T-helper 1 cell treated with Interleukin-12 subunit alpha and Interleukin-12 subunit beta and Interleukin-4 antibody, amounts not matched to agents 30 ng/mL and 1 ng/mL, for 36 hours (primary cell): Measurements from ENCODE around the gene RPA3. TPM values are rescaled to one million over a fixed set of nuclear protein-coding genes. Genes with fewer than 3 reads are reported as not detected.

Experiments used
- intact Hi-C: fragments of 100-400 bp; cut with micrococcal nuclease; formaldehyde crosslinking; loops from one replicate; pipeline ENCODE4 v1.15.1; 2024
- total RNA-seq: library from RNA; stranded (reverse); gene quantifications from 2 replicates; pipeline ENCODE4 v1.2.3, GENCODE V29; 2022

RPA3 gene
- total RNA-seq: 69.7 and 74.9 TPM in 2 replicates

DNA sequence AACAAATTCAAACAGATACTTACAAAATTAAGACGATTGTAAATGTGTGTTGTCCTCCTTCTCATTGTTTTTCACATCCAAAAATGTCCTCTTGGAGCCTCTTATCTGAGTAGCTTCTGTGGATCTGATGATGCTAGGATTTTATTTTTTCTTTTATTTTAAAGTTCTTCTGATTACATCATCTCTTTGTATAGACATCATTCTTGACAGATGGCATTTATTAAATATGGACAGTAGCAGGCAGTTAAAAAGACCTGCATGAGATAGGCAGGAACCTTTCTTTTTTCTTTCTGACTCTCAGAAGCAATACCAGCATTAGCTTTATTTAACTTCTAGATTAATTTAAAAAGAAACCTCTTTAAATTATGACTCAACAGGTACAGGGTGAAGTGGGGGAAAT, at the start of gene RPA3:
TSS of gene RPA3 (minus strand) at position 116 of the 400 bp plus-strand sequence. CDS start 78,189 bp downstream, outside the sequence.
- intact Hi-C loops: loop anchor here (2.0 kb wide), 2 partner anchors 150 to 408 kb away; no protein-coding TSS in a partner anchor

DNA sequence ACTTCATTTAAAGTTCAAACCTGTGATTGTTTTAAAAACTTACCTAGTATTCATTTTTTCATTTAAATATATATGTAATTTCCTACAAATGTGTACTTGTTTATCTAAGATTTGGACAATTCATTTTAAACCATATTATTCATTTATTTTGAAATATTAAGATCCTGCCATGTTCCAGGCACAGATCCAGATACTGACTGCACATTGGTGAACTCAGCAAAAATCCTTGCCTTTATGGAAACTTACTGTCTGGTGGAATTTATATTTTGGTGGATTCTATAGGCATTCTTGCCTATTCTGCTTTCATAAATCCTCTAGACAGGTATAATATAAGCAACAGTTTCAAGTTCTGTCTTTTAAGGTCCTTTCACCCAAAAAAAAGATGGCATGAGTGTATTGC, 48.3 kb upstream of the RPA3 start:
- intact Hi-C loops: no loop called here

DNA sequence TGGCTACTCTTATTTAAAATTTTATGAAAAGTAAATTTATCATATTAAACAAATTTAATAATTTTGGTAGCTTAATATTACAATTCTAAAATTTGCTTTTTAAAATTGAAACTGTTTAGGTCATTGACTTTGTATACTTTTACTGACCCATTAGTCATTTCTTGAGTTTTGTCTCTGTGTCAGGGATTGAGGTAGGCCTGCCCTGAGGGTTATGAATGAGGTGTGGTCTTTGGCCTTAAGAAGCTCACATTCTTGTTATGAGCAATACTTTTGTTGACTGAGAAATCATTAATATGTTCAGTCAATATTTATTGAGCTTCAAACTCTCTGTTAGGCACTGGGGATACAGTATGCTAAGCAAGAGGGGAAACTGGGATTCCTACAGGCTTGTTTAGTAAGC, 47.0 kb upstream of the RPA3 start:
- intact Hi-C loops: no loop called here

DNA sequence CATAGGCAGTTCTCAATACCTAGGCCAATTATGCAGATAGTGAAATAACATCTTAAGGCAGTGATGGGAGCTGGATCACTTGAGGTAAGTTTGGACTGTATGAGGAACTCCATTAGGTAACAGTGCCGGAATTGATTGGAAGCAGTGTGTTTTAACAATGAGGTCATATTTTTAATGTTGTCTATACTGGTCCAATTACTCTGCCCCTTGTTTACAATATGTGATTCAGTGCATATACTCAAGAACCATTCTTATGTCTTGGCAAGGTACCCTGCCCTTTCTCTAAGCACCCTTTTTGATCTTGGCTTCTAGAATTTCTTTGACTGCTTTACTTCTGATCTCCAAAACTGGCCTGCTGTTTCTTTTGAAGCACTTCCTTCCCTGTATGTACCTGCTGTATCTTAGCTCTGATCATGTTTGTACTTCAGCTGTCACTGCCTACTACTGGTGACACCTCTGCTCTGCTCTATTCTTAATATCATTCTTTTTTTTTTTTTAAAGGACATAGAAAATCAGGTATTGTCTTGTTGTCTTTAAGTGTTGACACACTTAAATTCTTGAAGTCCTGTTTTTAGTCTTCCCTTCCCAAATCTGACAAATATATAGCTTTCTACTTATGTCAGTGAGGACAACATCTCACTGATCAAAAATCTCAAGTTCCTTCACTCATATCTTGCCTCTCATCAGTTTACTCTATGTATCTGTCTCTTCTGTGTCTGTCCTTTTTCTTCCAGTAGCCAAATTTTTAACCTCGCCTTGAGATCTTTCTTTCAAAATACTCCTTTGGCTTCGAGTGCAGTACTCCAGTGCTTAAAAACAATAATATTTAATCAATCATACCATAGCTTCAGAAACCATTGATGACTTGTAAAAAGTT, 46.4 kb upstream of the RPA3 start:
- intact Hi-C loops: loop anchor here (5.0 kb wide), 1 partner anchor 158 kb away; no protein-coding TSS in a partner anchor

DNA sequence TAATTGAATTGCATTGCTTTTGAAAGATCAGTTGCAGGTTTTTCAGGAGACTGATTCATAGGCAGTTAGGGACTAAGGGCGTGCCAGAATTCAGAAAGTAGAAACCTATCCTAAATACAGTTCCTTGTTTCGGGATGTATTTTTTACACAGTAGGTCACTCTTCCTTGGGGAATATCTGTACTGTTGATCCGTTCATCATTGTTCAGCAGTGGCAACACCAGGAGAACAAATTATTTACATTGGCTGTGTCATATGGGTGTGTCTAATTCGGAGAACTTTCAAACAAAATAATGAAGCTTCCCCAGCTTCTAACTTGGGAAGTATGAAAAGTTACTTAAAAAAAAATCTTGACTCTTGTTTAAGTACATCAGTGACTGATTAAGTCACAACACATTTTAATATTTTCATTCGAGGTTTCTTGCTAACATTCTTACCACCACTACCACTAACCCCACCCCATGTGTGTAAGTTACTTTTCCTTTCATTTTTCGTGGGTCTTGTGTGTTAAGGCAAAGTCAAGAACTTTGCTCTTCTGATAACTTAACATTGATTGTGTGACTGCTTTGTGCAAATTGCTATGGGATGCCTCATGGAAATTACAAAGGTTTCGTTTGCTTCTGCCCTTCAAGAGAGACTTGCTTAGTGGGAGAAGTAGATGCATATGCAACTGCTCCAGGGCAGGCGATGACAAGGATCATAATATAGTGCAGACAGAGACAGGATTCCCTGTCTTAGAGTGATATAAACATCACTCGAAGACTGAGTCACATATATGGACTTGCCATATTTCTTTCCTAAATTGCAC, 43.8 kb upstream of the RPA3 start:
- intact Hi-C loops: loop anchor here (1.0 to 5.0 kb wide), 16 partner anchors 43 to 659 kb away; partner anchors contain the start of genes C1GALT1, GLCCI1, MIOS and UMAD1

DNA sequence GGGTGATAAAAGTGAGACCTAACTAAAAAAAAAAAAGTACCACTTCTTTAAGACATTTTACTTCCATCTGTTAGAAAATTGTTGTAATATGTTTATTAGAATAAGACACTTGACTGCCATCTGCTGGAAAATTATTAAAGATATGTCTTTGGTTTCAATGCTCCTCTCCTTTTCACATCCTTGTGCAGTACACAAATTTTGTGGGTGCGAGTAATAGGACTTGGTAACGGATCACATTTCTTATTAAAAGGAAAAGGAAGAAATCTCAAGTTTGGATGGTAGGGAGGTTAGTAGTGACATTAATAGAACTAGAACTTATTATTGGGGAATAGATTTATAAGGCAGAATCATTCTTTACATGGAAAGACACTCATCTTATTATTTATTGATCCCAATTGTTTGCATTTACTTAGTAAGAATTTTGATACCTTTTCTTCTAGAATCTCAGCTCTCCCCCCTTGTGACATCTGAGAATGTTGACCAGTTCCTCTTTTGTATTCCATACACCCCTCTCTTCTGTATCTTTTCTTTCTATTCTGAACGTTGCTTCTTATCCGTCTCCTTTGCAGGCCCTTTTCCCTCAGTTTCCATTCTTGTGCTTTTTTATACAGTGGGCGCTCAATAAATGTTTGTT, 43.0 kb upstream of the RPA3 start:
- intact Hi-C loops: loop anchor here (1.0 to 5.0 kb wide), 4 partner anchors 161 to 658 kb away; no protein-coding TSS in a partner anchor

DNA sequence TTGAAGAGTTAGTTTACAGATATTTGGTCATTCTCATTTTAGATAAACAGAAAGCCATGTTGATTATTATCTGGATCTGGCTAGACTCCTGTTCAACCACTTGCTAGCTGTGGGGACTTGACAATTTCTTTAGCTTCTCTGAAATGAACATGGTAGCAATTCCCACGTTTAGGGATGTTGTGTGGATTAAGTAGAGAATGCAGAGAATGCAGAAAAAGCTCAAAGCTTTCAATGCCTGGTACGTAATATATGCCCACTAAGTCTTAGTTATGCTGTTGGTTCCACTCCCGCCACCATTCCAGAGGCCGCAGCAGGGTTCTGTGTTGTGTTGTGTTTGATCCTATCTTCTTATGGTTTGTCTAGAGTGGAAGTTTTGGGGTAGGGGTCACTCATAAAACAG, 39.2 kb upstream of the RPA3 start:
- intact Hi-C loops: no loop called here

DNA sequence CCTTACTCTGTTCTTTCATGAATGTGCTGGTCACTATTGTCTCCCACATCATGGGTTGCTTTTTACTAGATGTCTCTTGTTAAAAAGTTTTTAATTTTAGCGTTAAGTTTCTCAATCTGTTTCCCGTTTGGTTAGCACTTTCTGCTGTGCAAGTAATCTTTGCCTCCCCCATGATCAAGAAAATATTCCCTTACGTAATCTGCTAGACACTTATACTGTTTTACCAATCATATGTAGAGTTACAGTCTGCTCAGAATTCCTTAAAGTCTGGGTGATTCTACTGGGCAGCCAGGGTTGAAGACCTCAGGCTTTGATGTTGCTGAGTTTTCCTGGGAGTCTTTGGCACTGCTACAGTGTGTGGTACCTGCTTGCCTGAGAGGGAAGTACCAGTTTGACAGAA, 38.2 kb upstream of the RPA3 start:
- intact Hi-C loops: no loop called here

DNA sequence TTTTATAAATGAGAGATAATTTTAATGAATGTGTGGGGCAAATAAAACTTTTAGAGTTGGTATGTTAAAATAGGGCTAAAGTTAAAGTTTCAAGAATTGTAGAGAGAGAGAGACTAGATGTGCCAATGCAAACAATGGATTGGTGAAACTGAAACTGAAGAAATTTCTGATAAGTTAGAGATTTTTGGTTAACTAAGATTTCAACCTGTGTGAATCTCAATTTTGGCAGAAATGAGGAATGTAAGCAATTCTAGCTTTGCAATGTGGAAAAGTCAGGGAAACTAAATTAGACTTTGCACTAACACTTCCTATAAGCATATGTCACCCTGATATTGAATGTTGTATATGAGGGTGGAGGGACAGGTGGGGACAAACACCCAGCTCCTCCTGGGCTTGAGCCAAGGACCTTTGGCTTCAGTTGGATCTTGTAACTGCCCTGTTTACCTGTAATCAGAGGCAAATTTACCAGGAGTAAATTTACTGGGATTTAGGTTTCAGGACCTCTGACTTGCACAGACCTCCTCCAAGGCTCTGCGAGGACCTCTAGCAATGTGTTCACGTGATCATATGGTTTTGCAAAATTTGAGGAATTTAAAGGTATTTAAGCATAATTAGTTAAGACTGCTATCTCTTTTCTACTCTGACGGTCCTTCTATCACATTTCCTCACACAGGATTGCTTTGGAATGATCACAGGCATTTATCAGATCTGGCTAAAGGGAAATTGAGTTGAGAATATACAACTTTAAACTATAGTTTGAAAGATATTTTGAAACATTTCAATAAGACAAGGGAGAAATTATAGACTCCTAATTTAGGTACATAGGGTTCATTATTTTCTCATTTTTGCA, 33.1 kb upstream of the RPA3 start:
- intact Hi-C loops: no loop called here

DNA sequence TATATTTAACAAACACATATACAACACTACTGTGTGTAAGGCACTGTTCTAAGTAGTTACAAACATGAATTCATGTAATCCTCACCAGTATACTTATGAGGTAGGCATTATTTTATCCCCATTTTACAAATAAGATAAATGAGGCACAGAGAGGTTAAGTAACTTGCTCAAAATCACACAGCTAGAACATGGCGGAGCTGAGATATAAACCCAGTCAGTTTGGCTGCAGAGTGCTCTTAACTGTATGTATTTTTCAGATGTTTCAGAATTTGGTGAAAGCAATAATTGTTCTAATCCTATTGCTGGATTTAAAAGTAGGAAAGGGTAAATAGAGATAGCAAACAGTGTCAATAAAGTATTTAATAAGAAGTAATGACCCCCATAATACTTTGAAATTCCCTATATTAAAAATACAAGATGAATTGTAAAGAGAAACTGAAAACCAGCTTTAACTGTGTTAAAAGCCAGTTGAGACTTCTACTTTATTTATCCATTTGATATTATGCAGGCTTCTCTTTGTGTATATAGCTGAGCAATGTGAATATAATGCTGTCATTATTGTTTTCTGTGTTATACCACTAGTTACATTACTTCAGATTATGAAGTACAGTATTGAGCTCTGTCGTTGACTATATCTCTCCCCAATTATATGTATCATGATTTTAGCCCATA, 32.3 kb upstream of the RPA3 start:
- intact Hi-C loops: no loop called here

DNA sequence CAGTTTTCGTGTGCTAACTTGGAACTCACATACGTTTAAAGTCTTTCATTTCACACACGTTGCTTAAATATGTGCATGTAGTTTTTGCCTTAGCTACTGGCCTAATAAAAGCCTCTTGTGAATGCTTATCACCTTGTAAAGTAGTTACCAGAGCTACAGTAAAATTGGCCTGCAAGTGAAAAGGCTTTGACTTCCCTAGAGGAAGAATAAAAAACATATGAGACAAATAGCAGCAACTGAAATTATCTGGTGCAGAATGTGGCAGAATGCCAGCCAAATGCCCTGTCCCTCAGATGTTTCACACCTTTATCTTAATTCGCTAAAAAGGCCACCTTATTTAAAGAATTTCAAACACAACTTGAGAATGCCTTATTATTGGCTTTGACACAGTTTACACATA, 28.1 kb upstream of the RPA3 start:
- intact Hi-C loops: no loop called here

DNA sequence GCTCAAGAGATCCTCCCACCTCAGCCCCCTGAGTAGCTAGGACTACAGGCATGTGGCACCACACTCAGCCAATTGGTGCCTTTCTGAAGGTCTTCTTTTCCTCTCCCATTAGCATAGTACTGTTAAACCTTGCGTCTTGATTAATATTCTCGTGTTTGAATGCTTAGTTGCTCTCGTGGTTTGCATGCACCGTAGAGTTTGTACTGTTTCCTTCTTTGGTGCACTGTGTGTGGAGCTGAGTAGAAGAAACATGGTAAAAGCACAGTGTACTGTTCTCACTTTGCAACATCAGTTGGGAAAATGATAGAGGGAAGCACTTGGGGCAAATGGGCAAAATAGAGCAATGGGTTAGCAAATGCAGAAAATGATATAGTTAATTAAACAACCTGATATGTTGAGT, 27.6 kb upstream of the RPA3 start:
- intact Hi-C loops: no loop called here

DNA sequence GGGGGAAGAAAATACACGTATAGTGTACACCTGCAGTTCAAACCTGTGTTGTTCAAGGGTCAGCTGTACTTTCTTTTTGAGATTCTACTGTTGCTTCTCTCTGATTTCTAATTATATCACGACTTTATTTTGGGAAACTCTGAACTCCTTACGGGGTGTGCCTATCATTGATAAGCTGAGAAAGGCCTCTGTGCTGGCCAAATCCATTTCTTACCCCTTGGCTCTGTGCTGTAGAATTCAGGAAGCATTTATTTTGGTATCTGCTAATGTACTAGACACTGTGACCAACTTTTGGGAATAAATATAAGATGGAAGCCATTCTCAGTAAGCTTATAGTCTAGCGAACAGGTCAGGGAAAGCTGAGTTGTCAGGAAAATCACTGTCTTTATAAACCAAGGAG, 26.9 kb upstream of the RPA3 start:
- intact Hi-C loops: no loop called here

DNA sequence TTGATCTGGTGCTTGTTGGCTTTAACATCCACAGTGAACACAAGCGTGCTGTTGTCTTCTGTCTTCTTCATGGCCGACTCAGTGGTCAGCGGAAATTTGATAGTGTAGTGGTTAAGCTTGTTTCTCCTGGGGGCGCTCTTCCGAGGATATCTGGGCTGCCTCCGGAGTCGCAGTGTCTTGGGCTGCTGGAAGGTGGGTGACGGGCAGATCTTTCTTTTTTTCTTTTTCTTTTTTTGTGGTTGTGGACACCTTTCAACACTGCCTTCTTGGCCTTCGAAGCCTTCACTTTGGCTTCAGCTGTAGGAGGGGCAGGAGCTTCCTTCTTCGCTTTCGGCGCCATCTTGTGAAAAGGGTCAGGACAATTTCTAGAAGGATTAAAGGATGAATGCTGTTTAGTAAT, 23.8 kb upstream of the RPA3 start:
- intact Hi-C loops: no loop called here

DNA sequence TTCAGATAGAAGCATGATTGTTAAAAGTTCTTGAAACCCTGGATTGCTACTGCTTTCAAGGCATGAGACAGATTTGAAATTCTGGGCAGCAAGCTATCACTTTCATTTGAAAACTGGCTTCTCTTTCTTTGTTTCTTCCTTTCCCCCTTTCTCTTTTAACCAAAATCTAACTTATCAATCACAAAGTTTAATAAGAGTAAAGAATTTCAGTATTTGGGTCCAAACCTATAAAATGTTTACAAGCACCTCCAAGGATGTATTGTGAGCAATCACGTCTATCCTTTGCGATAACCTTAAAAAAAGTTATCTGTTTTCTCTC, 21.6 kb upstream of the RPA3 start:
- intact Hi-C loops: no loop called here

DNA sequence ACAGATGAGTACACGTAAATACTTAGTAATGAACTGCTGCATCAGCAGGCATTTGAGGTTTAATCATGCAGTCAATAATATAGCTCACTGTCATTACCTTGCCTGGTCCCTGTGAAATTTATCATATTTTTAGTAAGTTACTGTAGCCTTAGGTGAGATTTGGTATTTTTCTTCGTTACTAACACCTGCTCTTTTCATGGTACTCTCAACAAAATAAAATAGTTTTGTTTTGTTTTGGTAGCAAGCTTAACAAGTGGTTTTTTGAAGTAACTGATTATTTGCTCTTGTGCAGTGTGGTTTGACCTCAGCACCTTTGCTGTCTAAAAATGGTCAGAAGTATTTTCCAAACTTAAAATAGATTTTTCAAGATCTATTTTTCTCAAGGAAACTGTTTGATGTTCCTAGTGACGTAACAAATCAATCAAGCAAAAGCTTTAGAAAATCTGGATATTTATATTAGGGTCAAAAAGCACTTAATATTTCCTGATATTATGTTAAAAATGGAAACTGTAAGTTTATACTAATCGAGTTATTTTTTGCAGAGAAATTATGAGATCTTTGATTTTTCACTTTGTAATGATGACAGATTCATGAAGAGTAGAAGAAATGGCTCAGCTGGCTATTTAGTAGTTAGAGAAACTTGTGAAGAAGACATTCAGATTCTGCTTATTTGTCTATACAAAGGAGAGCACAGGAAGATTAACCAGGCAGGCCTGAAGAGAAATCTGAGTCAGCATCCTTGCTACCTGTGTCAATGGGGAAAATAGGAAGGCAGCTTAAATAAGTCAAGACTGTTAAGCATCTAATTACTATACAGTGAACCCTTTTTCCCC, 21.0 kb upstream of the RPA3 start:
- intact Hi-C loops: no loop called here

DNA sequence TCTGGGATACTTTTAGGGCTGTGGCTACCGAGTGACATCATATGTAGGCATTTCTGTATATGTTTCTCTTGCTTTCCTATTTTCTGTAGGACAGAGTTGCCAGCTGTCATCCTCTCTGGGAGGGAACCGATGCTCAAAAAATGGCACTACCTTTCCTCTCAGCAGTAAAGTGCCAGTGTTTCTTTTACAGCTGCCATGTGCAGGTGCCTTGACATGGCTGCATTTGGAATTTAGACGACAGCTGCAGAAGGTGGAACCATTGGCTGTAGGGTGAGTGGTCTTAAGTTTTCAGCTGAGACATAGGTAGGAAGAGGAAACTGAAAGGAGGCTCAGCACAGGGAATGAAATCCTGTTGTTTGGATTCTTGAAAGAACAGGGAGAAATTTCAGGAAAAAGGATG, 20.2 kb upstream of the RPA3 start:
- intact Hi-C loops: no loop called here

DNA sequence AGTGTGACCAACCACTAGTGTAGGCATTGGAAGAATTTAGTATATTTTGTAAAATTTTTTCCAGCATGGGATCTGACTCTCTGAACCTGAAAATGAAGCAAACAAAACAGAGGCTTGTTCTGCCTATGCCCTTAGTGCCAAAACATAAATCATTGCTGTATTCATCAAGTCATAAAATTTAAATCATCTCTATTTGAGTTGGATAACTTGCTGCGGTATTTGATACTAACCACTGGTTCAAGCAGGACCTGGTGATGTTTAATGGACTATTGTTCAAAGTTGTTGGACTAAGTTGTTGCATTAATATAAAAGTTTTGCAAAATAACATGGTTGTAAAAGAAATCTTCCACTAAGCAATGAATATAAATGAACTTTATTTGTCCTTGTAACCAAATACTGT, 19.8 kb upstream of the RPA3 start:
- intact Hi-C loops: no loop called here

DNA sequence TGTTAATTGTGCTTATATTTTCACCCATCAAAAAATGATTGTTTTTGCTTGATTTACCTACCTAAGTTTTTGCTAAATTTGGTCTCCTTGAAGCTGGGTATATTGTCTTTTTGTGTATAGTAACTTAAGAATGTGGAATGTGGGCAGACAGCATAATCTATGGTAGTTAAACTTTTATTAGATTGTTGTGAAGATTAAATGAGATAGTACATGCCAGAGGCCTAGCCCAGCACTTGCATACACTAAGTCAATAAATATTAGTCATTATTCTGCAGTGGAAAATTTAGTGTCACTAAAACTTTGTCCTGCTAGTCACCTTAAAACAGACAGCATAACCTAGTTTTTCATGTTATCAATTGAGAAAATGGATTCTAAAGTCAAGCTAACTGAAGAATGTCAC, 19.3 kb upstream of the RPA3 start:
- intact Hi-C loops: no loop called here

DNA sequence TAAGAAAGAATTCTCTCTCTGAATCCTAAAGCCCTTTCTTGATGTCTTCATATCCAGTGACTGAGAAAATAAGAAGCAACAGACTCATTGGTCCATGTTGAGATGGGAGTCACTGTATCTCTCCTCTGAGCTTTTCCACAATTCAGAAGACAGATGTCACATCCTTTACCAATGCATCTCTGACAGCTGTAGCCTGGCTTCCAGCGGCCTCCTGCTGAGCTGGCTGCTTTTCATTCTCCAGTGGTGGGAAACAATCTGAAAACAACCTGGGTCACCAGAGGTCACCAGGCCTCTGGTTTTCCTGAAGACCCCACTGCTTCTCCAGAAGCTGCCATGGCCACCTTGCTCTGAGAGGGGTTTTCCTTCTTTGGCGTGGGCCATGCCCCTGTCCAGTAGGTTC, 18.3 kb upstream of the RPA3 start:
- intact Hi-C loops: no loop called here
